CD4-positive, alpha-beta T cell (primary cell): ENCODE measurements around the gene HYCC2. TPM values are rescaled to one million over a fixed set of nuclear protein-coding genes. Genes with fewer than 3 reads are reported as not detected.

Source experiments
- ATAC-seq: fragments of 200-7000 bp; cut with Tn5 transposase; one replicate; pipeline ENCODE4 v1.10.0; 2022; ENCODE audit warnings: mild to moderate bottlenecking; ENCODE audit not compliant: poor library complexity
- CTCF ChIA-PET: fragments of 350-600 bp; sonication (Branson Sonifier 250); formaldehyde crosslinking; loops from one replicate; lab custom pipeline; 2021; ENCODE audit warnings: antibody characterized with exemption, inconsistent platforms; lab: Charles Lee
- POLR2A ChIA-PET: fragments of 350-600 bp; sonication (Branson Sonifier 250); formaldehyde crosslinking; loops from one replicate; lab custom pipeline; 2021; ENCODE audit warnings: antibody characterized with exemption, inconsistent platforms; lab: Charles Lee
- DNase-seq, 14 experiments: peaks; one replicate each; pipeline ENCODE4 v3.0.0-alpha.2; 2013 to 2020; ENCODE audit warnings: mixed read lengths in 2 of 14
- H3K27ac ChIP-seq, 2 donors: one replicate each; pipeline versions ENCODE4 v1.5.1 to v1.7.0; 2013; ENCODE audit warnings: low read length in 2 of 2, low read depth in 1 of 2, mild to moderate bottlenecking in 1 of 2
- H3K27me3 ChIP-seq, 2 experiments: 1 replicate in 1 of 2; 2 replicates in 1 of 2; pipeline versions ENCODE4 v1.6.1 to v1.7.0; 2013; ENCODE audit warnings: low read length in 2 of 2, control low read depth in 1 of 2, mild to moderate bottlenecking in 1 of 2, moderate library complexity in 1 of 2; ENCODE audit not compliant: insufficient read depth in 2 of 2, control insufficient read depth in 1 of 2
- H3K36me3 ChIP-seq: one replicate; pipeline ENCODE4 v1.6.1; 2013; ENCODE audit warnings: low read length, control low read depth; ENCODE audit not compliant: insufficient read depth
- H3K4me1 ChIP-seq: one replicate; pipeline ENCODE4 v1.6.1; 2013; ENCODE audit warnings: low read length, control low read depth; ENCODE audit not compliant: insufficient read depth
- H3K4me3 ChIP-seq: one replicate; pipeline ENCODE4 v1.5.1; 2013; ENCODE audit warnings: mild to moderate bottlenecking, low read length, moderate library complexity
- H3K9me3 ChIP-seq, 2 experiments: 1 replicate in 1 of 2; 2 replicates in 1 of 2; pipeline versions ENCODE4 v1.6.1 to v1.7.0; 2013; ENCODE audit warnings: low read length in 2 of 2, mild to moderate bottlenecking in 2 of 2, control low read depth in 1 of 2, moderate library complexity in 1 of 2; ENCODE audit not compliant: control insufficient read depth in 1 of 2, insufficient read depth in 1 of 2
- H3K27ac Mint-ChIP-seq: one replicate; pipeline ENCODE4 v1.8.0; 2020; ENCODE audit warnings: mixed read lengths
- H3K27me3 Mint-ChIP-seq: one replicate; pipeline ENCODE4 v1.8.0; 2021; ENCODE audit warnings: mixed read lengths
- H3K36me3 Mint-ChIP-seq: one replicate; pipeline ENCODE4 v1.8.0; 2021; ENCODE audit warnings: low read depth, mixed read lengths
- H3K4me1 Mint-ChIP-seq: one replicate; pipeline ENCODE4 v1.8.0; 2021; ENCODE audit warnings: low read depth, mixed read lengths
- H3K4me3 Mint-ChIP-seq: one replicate; pipeline ENCODE4 v1.8.0; 2020; ENCODE audit warnings: mild to moderate bottlenecking, mixed read lengths
- H3K9me3 Mint-ChIP-seq: one replicate; pipeline ENCODE4 v1.8.0; 2020; ENCODE audit warnings: mixed read lengths
- CTCF ChIP-seq: fragments of 200-600 bp; IDR thresholded peaks from one replicate; pipeline ENCODE4 v1.8.0; 2022; ENCODE audit warnings: antibody characterized with exemption, mild to moderate bottlenecking
- intact Hi-C, 2 experiments: fragments of 100-400 bp; cut with DNase I in 1 of 2; cut with micrococcal nuclease in 1 of 2; formaldehyde crosslinking; loops; one replicate each; pipeline versions ENCODE4 v1.15.1 to v1.9.0; 2023 to 2025; cut with DNase I, micrococcal nuclease
- total RNA-seq, 174 experiments: library from RNA in 2 of 174; stranded (reverse) in 2 of 174; gene quantifications; one replicate each; pipeline ENCODE4 v1.2.3 and lab custom pipeline; 2021 to 2026

Gene HYCC2
- total RNA-seq, 2 experiments from 2014 or later, result 29.2 to 30.7 TPM

GRCh38 chr2:201100497-201100896, 29.0 kb upstream of the HYCC2 start:
- H3K36me3 Mint-ChIP-seq, result no peaks in the 10 kb centered on the region
- no peaks in the 10 kb centered on the region for H3K9me3 Mint-ChIP-seq
- ATAC-seq, result no peak
- Histone ChIP-seq H3K9me3 (no peaks in the 10 kb centered on the region), H3K27ac (no peak overlapping the region), H3K4me3 (no peak overlapping the region), H3K27me3 (no peaks in the 10 kb centered on the region), H3K4me1 (no peaks in the 10 kb centered on the region), H3K36me3 (no peaks in the 10 kb centered on the region)
- no peak for DNase-seq
- no peaks in the 10 kb centered on the region for H3K4me1 Mint-ChIP-seq
- POLR2A ChIA-PET, result interaction anchor here (2.5 kb wide), 1 partner anchor 18 kb away, joined by 5 read pairs; no protein-coding TSS in a partner anchor
- TF ChIP-seq CTCF, result no peak
- no peak overlapping the region for H3K27ac Mint-ChIP-seq
- H3K4me3 Mint-ChIP-seq, result no peak overlapping the region
- no peaks in the 10 kb centered on the region for H3K27me3 Mint-ChIP-seq
- intact Hi-C loops, result no loop called here
- CTCF ChIA-PET, result interaction anchor here (0.8 kb wide), 1 partner anchor 58 kb away, joined by 4 read pairs; no protein-coding TSS in a partner anchor

DNA sequence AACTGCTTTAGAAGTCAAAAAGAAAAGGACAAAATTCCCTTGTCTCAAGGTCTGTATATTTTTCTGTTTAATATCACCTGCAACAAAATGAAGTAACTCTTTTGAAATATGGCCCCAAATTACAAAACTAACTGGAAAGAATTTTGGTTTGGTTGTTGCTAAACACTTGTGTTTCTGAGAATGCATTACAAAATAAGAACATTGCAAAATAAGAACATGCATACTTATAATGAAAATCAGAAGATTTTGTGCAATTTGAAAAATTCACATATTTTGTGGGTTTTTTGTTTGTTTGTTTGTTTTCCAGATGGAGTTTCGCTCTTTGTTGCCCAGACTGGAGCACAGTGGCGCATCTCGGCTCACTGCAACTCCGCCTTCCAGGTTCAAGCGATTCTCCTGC, 22.1 kb upstream of the HYCC2 start:
- intact Hi-C loops, result no loop called here
- H3K4me3 ChIP-seq, result no peak overlapping the region
- POLR2A ChIA-PET, result no interaction called here
- no peak for ATAC-seq
- DNase-seq, result no peak
- Mint-ChIP-seq H3K36me3 (peaks cover 4% of the 10 kb centered on the region), H3K27me3 (no peaks in the 10 kb centered on the region), H3K4me1 (no peaks in the 10 kb centered on the region), H3K9me3 (no peaks in the 10 kb centered on the region), H3K4me3 (no peak overlapping the region), H3K27ac (no peak overlapping the region)
- TF ChIP-seq CTCF, result no peak
- peaks cover 4% of the 10 kb centered on the region for H3K36me3 ChIP-seq
- no peaks in the 10 kb centered on the region for H3K4me1 ChIP-seq
- no peaks in the 10 kb centered on the region for H3K27me3 ChIP-seq
- H3K27ac ChIP-seq, result no peak overlapping the region
- CTCF ChIA-PET, result no interaction called here
- no peaks in the 10 kb centered on the region for H3K9me3 ChIP-seq

DNA sequence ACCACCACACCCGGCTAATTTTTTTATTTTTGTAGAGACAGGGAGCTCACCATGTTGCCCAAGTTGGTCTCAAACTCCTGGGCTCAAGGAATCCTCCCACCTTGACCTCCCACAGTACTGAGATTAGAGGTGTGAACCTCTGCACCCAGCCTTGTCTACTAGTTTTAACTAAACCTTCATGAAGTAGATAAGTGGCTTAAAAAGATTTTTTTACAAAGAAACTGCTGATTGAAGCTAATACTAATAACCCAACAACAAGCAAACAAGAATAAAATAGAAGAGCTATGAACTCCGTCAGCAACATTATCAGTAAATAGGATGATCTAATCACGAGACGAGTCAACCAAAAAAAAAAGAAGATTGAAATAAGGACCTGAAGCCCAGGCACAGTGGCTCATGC, 19.1 kb upstream of the HYCC2 start:
- Mint-ChIP-seq H3K4me3 (no peak overlapping the region), H3K9me3 (no peaks in the 10 kb centered on the region), H3K36me3 (peaks cover 26% of the 10 kb centered on the region), H3K27ac (no peak overlapping the region), H3K27me3 (no peaks in the 10 kb centered on the region), H3K4me1 (no peaks in the 10 kb centered on the region)
- intact Hi-C loops, result no loop called here
- CTCF ChIA-PET, result no interaction called here
- TF ChIP-seq CTCF, result no peak
- Histone ChIP-seq H3K27ac (no peak overlapping the region), H3K4me3 (no peak overlapping the region), H3K36me3 (peaks cover 19% of the 10 kb centered on the region), H3K4me1 (no peaks in the 10 kb centered on the region), H3K9me3 (no peaks in the 10 kb centered on the region), H3K27me3 (no peaks in the 10 kb centered on the region)
- ATAC-seq, result no peak
- POLR2A ChIA-PET, result no interaction called here
- no peak for DNase-seq
